HL-60 (cell line): ENCODE results near the gene EFCAB6.

ENCODE experiments used
- CTCF ChIP-seq: IDR thresholded peaks from one replicate; pipeline ENCODE4 v1.5.1; 2011; ENCODE audit warnings: low read length, control low read depth, inconsistent platforms; ENCODE audit not compliant: insufficient read depth
- REST ChIP-seq: IDR thresholded peaks from 2 replicates; pipeline ENCODE4 v1.6.1; 2012; ENCODE audit warnings: low read depth; ENCODE audit not compliant: insufficient replicate concordance
- SPI1 ChIP-seq: IDR thresholded peaks from 2 replicates; pipeline ENCODE4 v1.6.1; 2012; ENCODE audit warnings: low read depth, mild to moderate bottlenecking, borderline replicate concordance

- TF ChIP-seq CTCF (no peak), SPI1 (no peak), REST (no peak)
Measured at GRCh38 chr22:43844560-43845545, 32.7 kb upstream of the EFCAB6 start.
